Activated B cell treated with CpG ODN at 0.5 μM for 24 hours (primary cell): ENCODE results near the gene MYCBP2. TPM values are rescaled to one million over a fixed set of nuclear protein-coding genes. Genes with fewer than 3 reads are reported as not detected.
"Not testable (repeated sequence)": the region's sequence is repeated elsewhere in the genome, so short reads cannot be mapped to it uniquely, and the experiment has no call there.

Experiments
- ATAC-seq: fragments of 200-7000 bp; cut with Tn5 transposase; one replicate; pipeline ENCODE4 v1.10.0; 2021; ENCODE audit warnings: low read depth, mild to moderate bottlenecking, moderate library complexity
- CTCF ChIA-PET: fragments of 350-600 bp; sonication (Branson Sonifier 250); formaldehyde crosslinking; loops from one replicate; lab custom pipeline; 2021; ENCODE audit warnings: antibody characterized with exemption; lab: Charles Lee
- POLR2A ChIA-PET: fragments of 350-600 bp; sonication (Branson Sonifier 250); formaldehyde crosslinking; loops from one replicate; lab custom pipeline; 2021; ENCODE audit warnings: antibody characterized with exemption; lab: Charles Lee
- DNase-seq: peaks from one replicate; pipeline ENCODE4 v3.0.0; 2022
- H3K27ac Mint-ChIP-seq: one replicate; pipeline ENCODE4 v1.8.0; 2020; ENCODE audit warnings: mixed read lengths
- H3K27me3 Mint-ChIP-seq: one replicate; pipeline ENCODE4 v1.8.0; 2021; ENCODE audit warnings: mixed read lengths
- H3K36me3 Mint-ChIP-seq: one replicate; pipeline ENCODE4 v1.8.0; 2021; ENCODE audit warnings: low read depth, mixed read lengths
- H3K4me1 Mint-ChIP-seq: one replicate; pipeline ENCODE4 v1.8.0; 2021; ENCODE audit warnings: mixed read lengths
- H3K4me3 Mint-ChIP-seq: one replicate; pipeline ENCODE4 v1.8.0; 2020; ENCODE audit warnings: mild to moderate bottlenecking, mixed read lengths
- H3K9me3 Mint-ChIP-seq: one replicate; pipeline ENCODE4 v1.8.0; 2020; ENCODE audit warnings: mixed read lengths
- intact Hi-C: fragments of 100-400 bp; cut with micrococcal nuclease; formaldehyde crosslinking; loops from one replicate; pipeline ENCODE4 v1.15.1; 2024
- total RNA-seq: library from RNA; stranded (reverse); gene quantifications from 2 replicates; pipeline ENCODE4 v1.2.3, GENCODE V29; 2022
- TF ChIP-seq, protein P1 (sequence below): fragments of 200-600 bp; IDR thresholded peaks from one replicate; pipeline ENCODE4 v1.8.0; 2022; ENCODE audit warnings: antibody characterized with exemption, mild to moderate bottlenecking

MYCBP2 gene
- total RNA-seq, 1 donor from 2014 or later = 314 TPM

DNA sequence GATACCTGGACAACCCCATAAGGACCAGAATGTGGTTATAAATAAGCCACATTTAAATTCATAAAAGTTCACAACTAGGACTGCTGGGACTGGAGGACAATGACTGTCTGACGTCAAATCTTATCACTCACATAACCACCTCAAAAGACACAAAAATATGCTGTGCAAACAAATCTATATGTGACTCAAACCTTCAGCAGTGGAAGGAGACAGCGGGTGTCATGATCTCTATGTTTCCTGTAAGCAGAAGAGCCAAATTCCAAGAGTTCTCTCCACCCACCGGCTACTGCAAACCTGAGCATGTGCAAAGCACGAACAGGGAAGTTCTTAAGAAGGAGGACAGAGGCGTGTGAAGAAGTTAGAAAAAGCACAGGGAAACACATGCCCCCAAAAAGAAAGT lies 113.2 kb downstream of the MYCBP2 start:
- Mint-ChIP-seq H3K36me3 (peaks cover 73% of the 10 kb centered on the region), H3K27me3 (no peaks in the 10 kb centered on the region), H3K4me3 (no peak overlapping the region), H3K9me3 (no peaks in the 10 kb centered on the region), H3K27ac (no peak overlapping the region), H3K4me1 (no peaks in the 10 kb centered on the region)
- intact Hi-C loops = no loop called here
- TF ChIP-seq, protein P1, sequence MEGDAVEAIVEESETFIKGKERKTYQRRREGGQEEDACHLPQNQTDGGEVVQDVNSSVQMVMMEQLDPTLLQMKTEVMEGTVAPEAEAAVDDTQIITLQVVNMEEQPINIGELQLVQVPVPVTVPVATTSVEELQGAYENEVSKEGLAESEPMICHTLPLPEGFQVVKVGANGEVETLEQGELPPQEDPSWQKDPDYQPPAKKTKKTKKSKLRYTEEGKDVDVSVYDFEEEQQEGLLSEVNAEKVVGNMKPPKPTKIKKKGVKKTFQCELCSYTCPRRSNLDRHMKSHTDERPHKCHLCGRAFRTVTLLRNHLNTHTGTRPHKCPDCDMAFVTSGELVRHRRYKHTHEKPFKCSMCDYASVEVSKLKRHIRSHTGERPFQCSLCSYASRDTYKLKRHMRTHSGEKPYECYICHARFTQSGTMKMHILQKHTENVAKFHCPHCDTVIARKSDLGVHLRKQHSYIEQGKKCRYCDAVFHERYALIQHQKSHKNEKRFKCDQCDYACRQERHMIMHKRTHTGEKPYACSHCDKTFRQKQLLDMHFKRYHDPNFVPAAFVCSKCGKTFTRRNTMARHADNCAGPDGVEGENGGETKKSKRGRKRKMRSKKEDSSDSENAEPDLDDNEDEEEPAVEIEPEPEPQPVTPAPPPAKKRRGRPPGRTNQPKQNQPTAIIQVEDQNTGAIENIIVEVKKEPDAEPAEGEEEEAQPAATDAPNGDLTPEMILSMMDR = no peak
- ATAC-seq (no peak), DNase-seq (no peak)
- CTCF ChIA-PET = interaction anchor here (0.6 to 0.7 kb wide), 2 partner anchors 11 to 171 kb away, joined by 3 read pairs; no protein-coding TSS in a partner anchor
- POLR2A ChIA-PET = no interaction called here

DNA sequence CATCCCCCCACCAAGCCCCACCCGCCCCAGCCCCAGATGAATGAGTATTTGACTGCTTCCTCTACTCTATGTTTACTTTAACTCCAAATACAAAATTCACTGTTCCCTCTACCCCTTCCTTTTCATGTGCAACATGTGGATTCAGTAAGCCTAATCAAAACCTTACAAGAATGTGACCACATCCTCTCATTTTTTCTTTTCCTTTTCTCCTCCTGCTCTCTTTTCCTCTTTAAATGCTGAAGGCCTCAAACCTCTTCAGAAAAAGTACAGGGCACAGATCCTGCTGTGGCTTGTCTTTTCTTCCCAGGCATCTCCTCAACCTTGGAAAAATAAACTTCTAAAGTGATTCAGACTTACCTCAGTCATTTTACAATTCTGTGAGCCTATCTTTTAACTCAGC lies 119.0 kb downstream of the MYCBP2 start:
- Mint-ChIP-seq H3K4me1 (no peaks in the 10 kb centered on the region), H3K36me3 (peaks cover 63% of the 10 kb centered on the region), H3K4me3 (no peak overlapping the region), H3K9me3 (no peaks in the 10 kb centered on the region), H3K27me3 (no peaks in the 10 kb centered on the region), H3K27ac (peak overlapping the region; percentile 55)
- ChIA-PET POLR2A (interaction anchor here (0.6 kb wide), 1 partner anchor 20 kb away, joined by 7 read pairs; no protein-coding TSS in a partner anchor), CTCF (no interaction called here)
- ATAC-seq = no peak
- TF ChIP-seq, protein P1 = no peak
- intact Hi-C loops = loop anchor here (5.0 kb wide), 1 partner anchor 36 kb away; no protein-coding TSS in a partner anchor
- no peak for DNase-seq

DNA sequence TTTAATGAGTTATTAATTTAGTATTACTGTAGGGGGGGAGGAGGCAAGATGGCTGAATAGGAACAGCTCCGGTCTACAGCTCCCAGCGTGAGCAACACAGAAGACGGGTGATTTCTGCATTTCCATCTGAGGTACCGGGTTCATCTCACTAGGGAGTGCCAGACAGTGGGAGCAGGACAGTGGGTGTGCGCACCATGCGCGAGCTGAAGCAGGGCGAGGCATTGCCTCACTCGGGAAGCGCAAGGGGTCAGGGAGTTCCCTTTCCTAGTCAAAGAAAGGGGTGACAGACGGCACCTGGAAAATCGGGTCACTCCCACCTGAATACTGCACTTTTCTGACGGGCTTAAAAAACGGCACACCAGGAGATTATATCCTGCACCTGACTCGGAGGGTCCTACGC lies 127.9 kb downstream of the MYCBP2 start:
- H3K4me1 Mint-ChIP-seq, H3K27ac Mint-ChIP-seq, CTCF ChIA-PET, ATAC-seq, H3K27me3 Mint-ChIP-seq, DNase-seq, POLR2A ChIA-PET, H3K9me3 Mint-ChIP-seq, H3K4me3 Mint-ChIP-seq, intact Hi-C loops: not testable (repeated sequence)
- H3K36me3 Mint-ChIP-seq = peaks cover 20% of the 10 kb centered on the region

DNA sequence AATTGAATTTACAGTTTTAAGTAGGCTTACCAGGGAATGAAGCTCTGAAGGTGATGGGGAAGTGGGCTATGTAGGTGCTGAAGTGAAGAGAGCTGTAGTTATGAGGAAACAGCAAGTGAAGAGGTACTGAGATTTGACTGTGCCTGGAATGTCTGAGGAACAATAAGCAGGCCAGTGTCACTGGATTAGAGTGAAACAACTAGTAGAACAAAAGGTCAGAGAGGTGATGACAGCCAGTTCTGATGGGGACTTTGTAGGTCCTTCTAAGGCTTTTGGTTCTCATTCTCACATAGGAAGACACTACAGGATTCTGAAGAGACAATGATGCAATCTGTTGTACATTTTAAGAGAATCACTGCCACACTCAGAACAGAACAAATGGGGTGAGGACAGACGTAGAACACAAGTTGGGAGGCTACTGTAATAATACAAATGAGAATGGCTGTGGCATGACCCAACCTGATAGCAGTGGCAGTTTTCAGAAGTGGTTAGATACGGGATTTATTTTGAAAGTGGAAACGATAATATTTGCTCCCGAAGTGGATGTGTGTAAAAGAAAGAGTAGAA lies 130.8 kb downstream of the MYCBP2 start:
- ChIA-PET POLR2A (no interaction called here), CTCF (no interaction called here)
- intact Hi-C loops = no loop called here
- Mint-ChIP-seq H3K4me3 (no peak overlapping the region), H3K36me3 (peaks cover 30% of the 10 kb centered on the region), H3K4me1 (no peaks in the 10 kb centered on the region), H3K9me3 (no peaks in the 10 kb centered on the region), H3K27ac (no peak overlapping the region), H3K27me3 (no peaks in the 10 kb centered on the region)
- no peak for ATAC-seq
- TF ChIP-seq, protein P1 = no peak
- DNase-seq = no peak

DNA sequence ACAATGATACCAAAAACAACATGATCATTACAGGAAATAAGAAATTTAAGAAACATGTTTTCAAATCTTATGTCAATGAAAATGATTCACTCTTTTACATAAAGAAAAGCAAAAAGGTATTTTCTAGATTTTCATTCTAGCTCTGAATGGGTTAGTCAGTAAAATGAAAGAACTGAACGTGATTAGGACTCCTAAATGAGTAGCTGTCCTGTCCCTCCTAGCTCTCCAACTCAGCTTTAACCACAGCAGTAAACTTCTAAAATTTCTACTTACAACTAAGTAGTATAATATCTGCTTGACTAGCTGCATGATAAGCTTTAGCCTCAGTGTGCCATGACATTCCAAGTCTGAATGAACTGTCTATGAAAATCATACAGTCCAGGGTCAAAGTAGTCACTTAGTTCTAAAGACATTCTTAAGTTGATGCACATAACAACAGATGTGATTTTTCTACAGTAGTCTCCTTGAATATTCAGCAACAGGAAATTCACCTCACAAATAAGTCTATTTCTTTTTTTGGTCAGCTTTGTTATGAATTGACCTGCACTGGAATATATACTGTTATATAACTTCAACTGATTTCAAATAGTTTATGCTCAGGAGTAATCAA lies 136.4 kb downstream of the MYCBP2 start:
- intact Hi-C loops = no loop called here
- Mint-ChIP-seq H3K9me3 (no peaks in the 10 kb centered on the region), H3K4me3 (no peak overlapping the region), H3K36me3 (peaks cover 63% of the 10 kb centered on the region), H3K4me1 (peaks cover 6% of the 10 kb centered on the region), H3K27me3 (no peaks in the 10 kb centered on the region), H3K27ac (peak overlapping the region; percentile 30)
- POLR2A ChIA-PET = no interaction called here
- DNase-seq = no peak
- CTCF ChIA-PET = no interaction called here
- no peak for ATAC-seq
- TF ChIP-seq, protein P1 = no peak
